Effector CD4-positive, alpha-beta T cell (primary cell): Measurements from ENCODE around the gene RPS5.
"Not testable (repeated sequence)": the region's sequence is repeated elsewhere in the genome, so short reads cannot be mapped to it uniquely, and the experiment has no call there.

ENCODE experiments used
- DNase-seq: peaks from one replicate; pipeline ENCODE4 v3.0.0-alpha.2; 2020

The RPS5 gene

GRCh38 chr19:58385891-58386575, 1.0 kb upstream of the RPS5 start:
- DNase-seq: no peak

DNA sequence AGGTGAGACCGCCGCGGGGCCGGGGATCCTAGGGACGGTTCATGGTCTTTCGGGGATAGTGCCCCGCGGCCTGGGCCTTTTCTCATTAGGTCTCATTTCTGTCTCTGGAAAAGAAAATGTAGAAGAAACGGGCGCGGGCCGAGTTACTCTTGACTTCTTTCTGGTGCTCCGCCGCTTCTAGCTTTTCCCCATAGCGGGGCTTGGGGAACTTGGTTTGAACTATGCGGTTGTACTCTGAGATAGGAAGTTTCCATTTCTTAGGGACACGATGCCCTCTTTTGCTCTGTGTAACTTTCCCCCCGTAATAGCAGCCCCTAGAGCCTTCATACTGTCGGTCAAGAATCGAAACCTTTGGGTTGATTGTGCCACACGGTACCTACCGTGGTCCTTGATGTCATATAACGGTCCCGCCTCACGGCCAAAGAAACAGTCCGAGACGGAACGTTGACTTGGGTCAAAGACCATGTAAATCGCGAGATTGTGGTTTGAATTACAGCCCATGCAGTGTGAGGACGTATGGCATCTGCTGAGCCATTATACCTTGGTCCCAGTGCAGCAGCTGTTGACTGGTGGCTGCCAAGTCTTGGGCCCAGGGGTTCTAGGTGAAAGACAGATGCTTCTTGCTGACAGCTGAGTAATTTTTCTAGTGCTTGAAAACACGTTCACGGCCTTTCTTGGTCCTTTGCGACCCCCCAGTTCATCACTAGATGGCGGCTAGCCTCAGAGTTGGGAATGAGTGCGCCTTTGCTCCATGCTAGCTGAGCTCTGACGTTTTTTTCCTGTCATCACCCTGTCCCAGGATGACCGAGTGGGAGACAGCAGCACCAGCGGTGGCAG, 487 bp downstream of the RPS5 start:
- no peak for DNase-seq

GRCh38 chr19:58388175-58388526, 1.1 kb downstream of the RPS5 start:
- DNase-seq: no peak

- no peak for DNase-seq
Measured at GRCh38 chr19:58392945-58393724, 6.1 kb downstream of the RPS5 start.

GRCh38 chr19:58393725-58394033, 6.6 kb downstream of the RPS5 start:
- DNase-seq: no peak

DNA sequence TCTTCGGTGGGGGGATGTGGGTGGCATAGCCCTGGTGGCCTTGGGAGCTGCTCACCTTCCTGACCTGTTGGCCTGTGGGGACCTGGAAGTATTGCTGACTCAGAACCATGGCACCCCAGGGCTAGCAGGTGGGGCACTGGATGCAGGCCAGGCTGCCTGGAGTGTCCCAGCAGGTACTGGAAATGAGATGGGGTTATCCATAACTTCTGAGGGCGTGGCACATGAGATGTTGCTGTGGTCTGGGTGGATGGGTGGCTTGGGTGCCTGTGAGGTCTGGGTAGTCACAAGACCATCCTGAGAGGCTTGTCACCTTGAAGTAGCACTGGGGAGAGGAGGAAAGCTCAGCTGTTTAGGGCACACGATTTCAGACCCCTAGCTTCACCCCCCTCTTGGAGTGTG, 7.8 kb downstream of the RPS5 start:
- no peak for DNase-seq

DNA sequence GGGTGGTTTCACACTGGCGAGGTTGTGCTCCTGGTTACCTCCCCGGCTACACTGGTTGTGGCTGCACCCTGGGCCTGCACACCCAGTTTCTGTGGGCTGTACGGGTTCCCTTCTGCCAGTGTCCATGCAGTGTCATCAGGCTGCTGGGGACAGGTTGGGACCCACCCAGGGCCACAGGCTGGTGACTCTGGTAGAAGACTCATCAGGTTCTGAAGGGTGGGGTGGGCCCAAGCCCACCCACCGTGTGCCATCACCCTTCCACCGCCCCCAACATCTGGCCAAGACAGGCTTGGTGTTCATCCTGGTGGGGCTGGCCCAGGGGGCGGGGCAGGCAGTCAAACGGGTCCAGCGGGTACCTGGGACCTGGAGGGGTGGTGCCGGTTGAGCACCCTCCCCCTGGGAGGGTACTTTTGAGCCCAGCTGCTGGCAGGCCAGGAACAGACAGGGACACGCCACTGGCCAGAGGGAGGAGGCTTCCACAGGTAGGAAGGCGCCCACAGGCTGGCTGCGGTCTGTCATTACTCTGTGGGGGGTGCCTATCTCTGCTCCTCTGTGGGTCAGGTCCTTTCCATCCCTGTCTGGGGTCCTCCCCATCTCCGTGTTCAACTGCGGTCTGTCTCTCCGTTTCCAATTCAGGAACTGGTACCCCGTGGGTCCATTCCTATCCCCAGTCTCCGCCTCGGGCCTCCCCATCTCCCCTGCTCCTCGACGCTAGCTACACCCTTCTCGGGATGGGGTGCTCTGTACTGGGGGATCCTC, 8.3 kb downstream of the RPS5 start, which contains the start of gene RNF225:
TSS of gene RNF225 (plus strand) at position 437 of the 759 bp plus-strand sequence. CDS start 434 bp downstream, outside the sequence.
- DNase-seq: no peak

GRCh38 chr19:58395979-58396627, 9.0 kb downstream of the RPS5 start:
- no peak for DNase-seq

GRCh38 chr19:58396691-58397532, 9.8 kb downstream of the RPS5 start:
- DNase-seq: no peak

DNA sequence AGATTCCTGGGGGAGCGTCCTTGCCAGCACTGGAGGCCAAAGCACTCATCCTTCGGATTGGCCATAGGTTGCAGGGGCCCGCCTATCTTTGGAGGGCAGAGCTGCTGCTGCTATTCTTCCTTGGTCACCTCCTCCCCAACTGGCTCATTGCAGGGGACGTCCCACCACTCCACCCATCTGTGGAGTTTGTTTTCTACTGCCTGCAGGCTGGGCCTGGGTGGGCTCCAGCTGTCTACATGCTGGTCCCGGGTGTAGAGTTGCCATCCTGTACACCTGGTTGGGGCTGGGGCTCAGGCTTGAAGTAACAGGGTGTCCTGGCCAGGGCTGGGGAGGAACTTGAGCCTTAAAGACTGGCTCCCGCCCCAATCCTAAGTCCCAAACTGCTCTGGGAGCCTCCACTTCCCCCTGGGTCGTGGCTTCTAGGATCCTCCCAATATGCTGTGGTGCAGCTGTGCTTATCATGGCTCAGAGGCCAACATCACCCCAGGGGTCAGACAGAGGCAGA, 10.5 kb downstream of the RPS5 start:
- no peak for DNase-seq

GRCh38 chr19:58398087-58398486, 11.0 kb downstream of the RPS5 start:
- no peak for DNase-seq

GRCh38 chr19:58398545-58398944, 11.5 kb downstream of the RPS5 start:
- DNase-seq: no peak

GRCh38 chr19:58399903-58400302, 12.8 kb downstream of the RPS5 start:
- DNase-seq: no peak

GRCh38 chr19:58400316-58400915, 13.3 kb downstream of the RPS5 start:
- no peak for DNase-seq

DNA sequence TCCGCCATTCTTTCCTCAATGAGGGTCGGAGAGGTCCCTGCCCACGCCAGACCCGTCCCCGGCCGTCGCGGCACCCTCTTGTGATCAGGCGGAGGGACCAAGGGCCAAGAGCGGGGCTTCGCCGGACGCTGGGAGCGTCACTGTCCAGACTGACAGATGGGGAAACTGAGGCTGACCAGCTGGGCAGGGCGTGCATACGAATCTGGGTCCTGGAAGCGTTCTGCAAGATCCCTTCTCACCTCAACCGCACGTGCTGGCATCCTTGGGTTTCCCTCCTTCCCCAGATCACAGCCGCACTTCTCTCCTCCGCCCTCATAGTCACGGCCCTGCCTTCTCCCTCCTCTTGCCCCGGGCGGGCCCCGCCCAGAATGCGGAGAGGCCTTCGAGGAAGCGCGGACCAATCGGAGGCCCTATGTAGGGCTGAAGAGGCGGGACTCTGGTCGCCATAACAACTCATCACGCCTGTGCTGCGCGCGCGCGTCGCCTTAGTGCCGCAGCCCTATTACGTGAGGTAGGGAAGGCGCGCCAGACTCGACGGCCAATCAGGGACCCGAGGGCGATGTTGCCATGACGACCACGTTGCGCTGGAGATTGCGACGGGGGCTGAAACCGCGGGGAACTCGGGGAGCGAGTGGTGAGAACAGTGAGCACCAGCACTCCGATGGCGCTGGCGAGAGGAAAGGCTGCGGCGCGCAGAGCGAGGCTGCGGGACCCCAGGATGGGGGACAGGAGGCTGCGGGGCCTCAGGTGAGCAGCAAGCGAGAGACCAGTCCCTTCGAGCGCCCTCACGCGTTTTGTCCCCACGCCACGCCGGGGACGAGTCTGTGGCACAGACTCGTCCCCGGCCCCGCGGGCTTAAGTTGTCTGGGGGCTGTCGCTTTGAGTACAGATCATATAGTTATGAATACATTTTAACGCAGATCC, 14.1 kb downstream of the RPS5 start:
- DNase-seq: peak; percentile 100

- no peak for DNase-seq
Measured at GRCh38 chr19:58401840-58402421, 14.9 kb downstream of the RPS5 start.

GRCh38 chr19:58403920-58404478, 16.9 kb downstream of the RPS5 start:
- not testable (repeated sequence) for DNase-seq

DNA sequence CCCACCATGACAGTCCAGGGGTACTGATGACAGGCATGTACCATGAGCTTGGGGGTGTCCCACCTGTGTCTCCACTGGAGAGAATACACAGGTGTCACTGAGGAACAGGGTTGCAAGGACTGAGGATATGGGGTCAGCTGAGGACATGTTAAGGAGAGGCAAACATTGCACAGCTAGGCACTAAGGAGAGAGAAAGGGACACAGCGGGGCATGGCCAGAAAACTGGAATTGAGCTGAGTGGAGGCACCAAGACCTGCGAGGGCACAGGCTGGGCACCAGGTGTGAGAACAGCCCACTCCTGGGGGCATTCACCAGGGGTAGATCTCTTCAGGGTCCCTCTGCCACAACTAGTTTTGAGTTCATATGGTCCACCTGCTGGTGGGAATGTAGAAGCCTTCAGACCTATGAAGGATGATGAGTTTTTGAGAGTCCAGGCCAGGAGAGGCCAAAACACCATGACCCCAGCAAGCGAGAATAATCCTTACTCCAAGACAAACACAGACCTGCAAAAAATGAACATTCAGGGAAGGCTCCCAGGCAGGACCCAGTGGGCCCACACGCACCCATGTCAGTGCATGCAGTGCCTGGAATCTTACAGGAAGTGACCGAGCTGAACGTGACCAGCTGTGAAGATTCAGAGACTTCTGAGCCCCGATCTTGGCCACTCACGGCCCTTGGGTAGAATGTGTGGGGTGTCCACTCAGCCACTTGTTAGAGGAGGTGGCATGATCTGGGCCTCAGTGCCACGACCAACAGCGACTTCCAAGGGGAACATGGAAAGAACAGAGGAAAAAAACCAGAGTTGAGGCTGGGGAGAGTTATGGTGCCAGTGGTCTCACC, 20.0 kb downstream of the RPS5 start:
- DNase-seq: no peak
